ENCODE measurements around the gene GAA.

GAA gene

GRCh38 chr17:80117491-80118401 lies 16.4 kb downstream of the GAA start:
- DNase-seq (ENCODE audit: low spot score) = no peak

GRCh38 chr17:80118601-80119270 lies 17.4 kb downstream of the GAA start:
- no peak for DNase-seq (ENCODE audit: low spot score)

- DNase-seq (ENCODE audit: low spot score) = no peak
Observed at GRCh38 chr17:80119271-80119791, 17.9 kb downstream of the GAA start.

- no peak for DNase-seq (ENCODE audit: low spot score)
Observed at GRCh38 chr17:80119839-80120238, 18.5 kb downstream of the GAA start.

DNA sequence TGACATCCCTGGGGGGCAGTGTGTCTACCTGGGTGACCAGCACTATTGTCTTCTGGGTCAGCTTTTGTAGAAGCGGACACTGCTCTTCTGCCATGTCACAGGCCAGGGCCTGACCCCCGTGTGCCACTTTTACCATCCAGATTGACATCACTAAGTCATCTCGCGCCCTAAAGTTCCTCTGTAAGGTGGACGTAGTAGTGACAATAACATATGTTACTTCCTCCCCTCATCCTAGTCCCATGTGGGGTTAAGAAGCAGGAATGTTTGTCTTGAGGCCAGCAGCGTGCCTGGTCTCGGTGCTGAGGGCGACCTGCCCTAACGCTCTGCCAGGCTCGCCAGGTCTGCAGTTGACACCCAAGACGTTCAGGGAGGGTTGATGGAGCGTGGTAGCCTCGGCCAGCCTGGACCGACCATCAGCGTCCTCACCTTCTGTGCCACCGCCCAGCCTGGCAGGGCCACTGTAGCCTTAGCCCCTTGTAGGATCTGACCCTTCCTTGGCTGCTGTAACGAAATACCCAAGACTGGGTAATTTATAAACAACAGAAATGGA lies 20.7 kb downstream of the GAA start:
- no peak for DNase-seq (ENCODE audit: low spot score)

DNA sequence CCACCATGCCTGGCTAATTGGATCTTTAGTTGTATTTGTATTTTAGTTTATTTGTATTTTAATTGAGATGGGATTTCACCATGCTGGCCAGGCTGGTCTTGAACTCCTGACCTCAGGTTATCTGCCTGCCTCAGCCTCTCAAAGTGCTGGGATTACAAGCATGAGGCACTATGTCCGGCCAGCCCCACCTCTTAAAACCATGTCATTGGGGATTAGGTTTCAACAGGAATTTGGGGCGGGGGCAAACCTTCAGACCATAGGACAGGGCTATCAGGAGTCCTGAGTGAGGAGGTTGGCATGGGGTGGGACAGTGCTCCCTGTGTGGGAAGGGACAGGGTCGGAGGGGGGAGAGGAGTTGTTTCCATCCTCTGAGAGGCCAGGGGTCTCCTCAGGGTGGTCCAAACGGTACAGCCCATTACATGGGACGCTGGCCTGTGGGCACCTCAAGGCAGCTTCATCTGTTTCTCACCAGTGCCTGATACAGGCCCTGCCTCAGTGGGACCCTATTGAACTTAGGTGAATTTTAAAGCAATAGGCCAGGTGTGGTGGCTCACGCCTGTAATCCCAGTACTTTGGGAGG lies 21.6 kb downstream of the GAA start:
- no peak for DNase-seq (ENCODE audit: low spot score)

DNA sequence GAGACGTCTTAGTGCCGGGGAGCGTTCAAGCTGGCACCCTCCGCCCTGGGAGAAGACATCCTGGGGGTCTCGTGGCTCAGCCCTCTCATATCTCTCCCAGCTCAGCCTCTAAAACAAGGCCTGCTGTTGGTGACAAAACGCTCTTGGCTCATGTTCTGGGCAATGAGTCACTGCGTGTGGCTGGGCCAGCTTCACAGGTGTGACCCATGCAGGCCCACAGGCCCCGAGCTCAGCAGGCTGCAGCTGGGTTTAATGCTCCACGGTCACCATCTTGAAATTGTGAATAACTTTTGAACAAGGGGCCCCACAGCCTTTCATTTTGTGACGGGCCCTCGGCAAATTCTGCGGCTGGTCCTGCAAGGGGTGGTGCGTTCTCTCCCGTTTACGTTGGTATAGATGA lies 22.4 kb downstream of the GAA start:
- DNase-seq (ENCODE audit: low spot score) = no peak

- no peak for DNase-seq (ENCODE audit: low spot score)
Observed at GRCh38 chr17:80124351-80124981, 23.1 kb downstream of the GAA start.

- no peak for DNase-seq (ENCODE audit: low spot score)
Observed at GRCh38 chr17:80125656-80126448, 24.5 kb downstream of the GAA start.

DNA sequence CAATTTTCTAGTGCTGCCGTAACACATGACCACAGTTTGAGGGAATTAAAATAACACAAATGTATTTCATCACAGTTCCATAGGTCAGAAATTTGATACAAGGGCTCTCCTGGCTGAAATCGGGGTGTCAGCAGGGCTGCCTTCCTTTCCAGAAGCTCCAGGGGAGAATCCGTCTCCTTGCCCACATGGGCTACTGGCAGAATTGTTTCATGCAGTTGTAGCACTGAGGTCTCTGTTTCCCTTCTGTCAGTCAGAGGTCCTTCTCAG lies 25.0 kb downstream of the GAA start:
- DNase-seq (ENCODE audit: low spot score) = no peak

- no peak for DNase-seq (ENCODE audit: low spot score)
Observed at GRCh38 chr17:80129006-80129565, 27.7 kb downstream of the GAA start.

GRCh38 chr17:80130992-80131391 lies 29.6 kb downstream of the GAA start:
- DNase-seq (ENCODE audit: low spot score) = no peak

GRCh38 chr17:80132906-80133625 lies 31.7 kb downstream of the GAA start:
- DNase-seq (ENCODE audit: low spot score) = no peak

DNA sequence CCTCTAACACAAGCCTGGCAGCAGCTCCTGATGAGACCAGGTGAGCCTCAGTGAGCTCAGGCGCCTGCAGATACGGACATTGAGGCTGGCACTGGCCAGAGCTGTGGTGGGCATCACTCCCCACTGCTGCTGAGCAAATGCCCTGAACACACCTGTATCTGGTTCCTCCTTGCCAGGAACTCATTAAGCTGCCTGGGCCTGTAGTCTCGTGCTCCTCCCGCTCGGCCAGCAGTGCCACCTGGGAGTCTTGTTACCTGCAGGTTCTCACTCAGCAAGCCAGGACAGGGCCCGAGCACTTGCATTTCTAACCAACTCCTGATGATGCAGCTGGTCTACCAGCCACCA lies 32.2 kb downstream of the GAA start:
- no peak for DNase-seq (ENCODE audit: low spot score)

GRCh38 chr17:80137131-80137530 lies 35.8 kb downstream of the GAA start:
- no peak for DNase-seq (ENCODE audit: low spot score)

DNA sequence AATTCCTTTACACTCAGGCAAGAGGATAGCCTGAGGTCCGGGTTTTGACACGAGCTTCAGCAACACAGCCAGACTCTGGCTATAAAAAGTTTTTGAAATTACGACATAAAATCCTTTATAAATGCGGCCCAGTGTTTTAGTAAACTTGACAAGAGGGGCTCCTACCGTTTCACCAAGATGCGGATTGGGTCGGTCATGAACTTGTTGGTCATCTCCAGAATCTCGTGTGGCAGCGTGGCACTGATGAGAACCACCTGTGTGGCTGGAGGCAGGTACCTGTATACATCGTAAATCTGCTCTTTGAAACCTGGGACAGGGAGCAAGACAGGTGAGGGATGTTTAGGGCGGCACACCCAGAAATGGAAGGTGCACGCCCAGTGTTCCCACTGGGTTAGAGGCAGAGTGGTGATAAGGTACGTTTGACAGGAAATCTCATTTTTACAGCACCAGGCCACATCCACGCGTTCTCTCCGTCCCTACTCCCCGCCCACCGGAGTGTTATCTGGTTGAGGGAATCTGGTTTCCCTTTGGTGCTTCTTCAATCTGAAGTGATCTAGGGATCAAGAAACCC lies 37.6 kb downstream of the GAA start:
- no peak for DNase-seq (ENCODE audit: low spot score)

GRCh38 chr17:80141463-80142165 lies 40.2 kb downstream of the GAA start:
- DNase-seq (ENCODE audit: low spot score) = no peak

DNA sequence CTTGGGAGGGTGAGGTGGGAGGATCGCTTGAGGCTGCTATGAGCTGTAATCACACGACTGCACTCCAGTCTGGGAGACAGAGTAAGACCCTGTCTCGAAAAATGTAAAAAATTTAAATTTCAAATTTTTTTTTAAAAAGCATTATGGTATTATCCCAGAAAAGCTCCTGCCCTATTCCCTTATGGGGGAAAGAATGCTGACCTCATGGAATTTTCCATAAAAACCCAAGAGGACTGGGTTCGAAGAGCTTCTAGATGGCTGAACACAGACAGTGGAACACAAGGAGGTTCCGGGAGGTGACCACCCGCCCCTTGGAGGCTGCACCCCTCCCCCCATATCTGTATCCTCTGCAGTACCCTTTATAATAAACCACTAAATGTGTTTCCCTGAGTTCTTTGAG lies 41.5 kb downstream of the GAA start:
- no peak for DNase-seq (ENCODE audit: low spot score)
